ENCODE measurements around the gene HES6.
A peak's percentile ranks its signal among the peaks of the same experiment; 100 is the strongest.
"Not testable (repeated sequence)": the region's sequence is repeated elsewhere in the genome, so short reads cannot be mapped to it uniquely, and the experiment has no call there.

The HES6 gene

GRCh38 chr2:238239863-238240756, at the start of gene HES6:
Gene HES6 (minus strand): TSS chr2:238240038. CDS start chr2:238239905, 133 bp downstream.
- DNase-seq = peak; percentile 62

- no peak for DNase-seq
Measured at GRCh38 chr2:238289574-238289973, 49.7 kb upstream of the HES6 start.

- peak; percentile 80 for DNase-seq
Measured at GRCh38 chr2:238288650-238289573, 49.1 kb upstream of the HES6 start.

GRCh38 chr2:238287737-238288649, 48.2 kb upstream of the HES6 start, which contains the start of gene PER2:
Gene PER2 (minus strand): TSS chr2:238288610. CDS start chr2:238277936, 10,674 bp downstream.
- no peak for DNase-seq

GRCh38 chr2:238286987-238287736, 47.3 kb upstream of the HES6 start:
- DNase-seq = no peak

- DNase-seq = peak; percentile 41
Measured at GRCh38 chr2:238286551-238286950, 46.7 kb upstream of the HES6 start.

GRCh38 chr2:238286095-238286494, 46.3 kb upstream of the HES6 start:
- DNase-seq = no peak

GRCh38 chr2:238285653-238286082, 45.8 kb upstream of the HES6 start:
- peak; percentile 77 for DNase-seq

GRCh38 chr2:238284802-238285515, 45.1 kb upstream of the HES6 start:
- no peak for DNase-seq

GRCh38 chr2:238282861-238283738, 43.3 kb upstream of the HES6 start:
- DNase-seq = no peak

- DNase-seq = no peak
Measured at GRCh38 chr2:238281826-238282480, 42.1 kb upstream of the HES6 start.

- DNase-seq = no peak
Measured at GRCh38 chr2:238280083-238280825, 40.4 kb upstream of the HES6 start.

- no peak for DNase-seq
Measured at GRCh38 chr2:238279324-238279682, 39.5 kb upstream of the HES6 start.

- no peak for DNase-seq
Measured at GRCh38 chr2:238278626-238279323, 38.9 kb upstream of the HES6 start.

- no peak for DNase-seq
Measured at GRCh38 chr2:238277695-238278094, 37.9 kb upstream of the HES6 start.

GRCh38 chr2:238274152-238274865, 34.5 kb upstream of the HES6 start:
- DNase-seq = no peak

- DNase-seq = not testable (repeated sequence)
Measured at GRCh38 chr2:238273433-238273832, 33.6 kb upstream of the HES6 start.

Data from NCI-H2029 treated with DMSO at 0.1 percent for 48 hours (cell line).